ENCODE measurements around the gene REN. TPM values are rescaled to one million over a fixed set of nuclear protein-coding genes. Genes with fewer than 3 reads are reported as not detected.

REN gene
- total RNA-seq, 1 donor from 2014 or later, result not detected

- H3K36me3 ChIP-seq, result no peaks in the 10 kb centered on the region
- no peaks in the 10 kb centered on the region for H3K27me3 ChIP-seq
- H3K4me3 ChIP-seq, result no peak overlapping the region
- intact Hi-C loops (cut with DNase I), result no loop called here
- H3K4me1 ChIP-seq, result no peaks in the 10 kb centered on the region
- no peak overlapping the region for H3K27ac ChIP-seq
- H3K9me3 ChIP-seq, result no peaks in the 10 kb centered on the region
- no peak for DNase-seq (ENCODE audit: low spot score in 2 of 2)
- TF ChIP-seq, protein P1, sequence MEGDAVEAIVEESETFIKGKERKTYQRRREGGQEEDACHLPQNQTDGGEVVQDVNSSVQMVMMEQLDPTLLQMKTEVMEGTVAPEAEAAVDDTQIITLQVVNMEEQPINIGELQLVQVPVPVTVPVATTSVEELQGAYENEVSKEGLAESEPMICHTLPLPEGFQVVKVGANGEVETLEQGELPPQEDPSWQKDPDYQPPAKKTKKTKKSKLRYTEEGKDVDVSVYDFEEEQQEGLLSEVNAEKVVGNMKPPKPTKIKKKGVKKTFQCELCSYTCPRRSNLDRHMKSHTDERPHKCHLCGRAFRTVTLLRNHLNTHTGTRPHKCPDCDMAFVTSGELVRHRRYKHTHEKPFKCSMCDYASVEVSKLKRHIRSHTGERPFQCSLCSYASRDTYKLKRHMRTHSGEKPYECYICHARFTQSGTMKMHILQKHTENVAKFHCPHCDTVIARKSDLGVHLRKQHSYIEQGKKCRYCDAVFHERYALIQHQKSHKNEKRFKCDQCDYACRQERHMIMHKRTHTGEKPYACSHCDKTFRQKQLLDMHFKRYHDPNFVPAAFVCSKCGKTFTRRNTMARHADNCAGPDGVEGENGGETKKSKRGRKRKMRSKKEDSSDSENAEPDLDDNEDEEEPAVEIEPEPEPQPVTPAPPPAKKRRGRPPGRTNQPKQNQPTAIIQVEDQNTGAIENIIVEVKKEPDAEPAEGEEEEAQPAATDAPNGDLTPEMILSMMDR (IDR thresholded peaks at IDR 0.05), result no peak
Measured at GRCh38 chr1:204194771-204195170, 28.6 kb upstream of the REN start.

DNA sequence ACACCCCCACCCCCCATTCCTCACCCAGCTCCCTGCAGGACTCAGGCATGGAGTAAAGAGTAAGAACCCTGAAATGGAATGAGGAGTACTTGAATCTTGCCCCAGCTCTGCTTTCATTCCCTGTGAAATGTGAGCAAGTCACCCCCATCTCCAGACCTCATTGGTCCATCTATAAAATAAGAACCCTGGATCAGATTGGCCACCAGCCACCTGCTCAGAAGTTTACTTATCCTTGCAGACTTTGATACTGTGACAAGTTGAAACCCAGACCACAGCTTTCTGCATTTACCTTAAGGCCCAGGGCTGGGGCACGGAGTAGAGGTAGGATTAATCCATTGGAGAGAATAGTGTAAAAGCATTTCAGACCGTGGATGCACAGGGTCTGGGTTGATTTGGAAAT is 27.9 kb upstream of the REN start:
- Histone ChIP-seq H3K36me3 (no peaks in the 10 kb centered on the region), H3K27me3 (no peaks in the 10 kb centered on the region), H3K4me3 (no peak overlapping the region), H3K27ac (no peak overlapping the region), H3K9me3 (no peaks in the 10 kb centered on the region), H3K4me1 (no peaks in the 10 kb centered on the region)
- intact Hi-C loops (cut with DNase I), result no loop called here
- TF ChIP-seq, protein P1 (IDR thresholded peaks at IDR 0.05), result no peak
- DNase-seq (ENCODE audit: low spot score in 2 of 2), result no peak

GRCh38 chr1:204192589-204193352 is 26.6 kb upstream of the REN start:
- intact Hi-C loops (cut with DNase I), result no loop called here
- TF ChIP-seq, protein P1 (IDR thresholded peaks at IDR 0.05), result no peak
- no peak overlapping the region for H3K27ac ChIP-seq
- no peaks in the 10 kb centered on the region for H3K9me3 ChIP-seq
- H3K4me3 ChIP-seq, result no peak overlapping the region
- no peaks in the 10 kb centered on the region for H3K4me1 ChIP-seq
- H3K27me3 ChIP-seq, result no peaks in the 10 kb centered on the region
- no peak for DNase-seq (ENCODE audit: low spot score in 2 of 2)
- H3K36me3 ChIP-seq, result no peaks in the 10 kb centered on the region

GRCh38 chr1:204192046-204192445 is 25.9 kb upstream of the REN start:
- Histone ChIP-seq H3K27me3 (no peaks in the 10 kb centered on the region), H3K9me3 (no peaks in the 10 kb centered on the region), H3K4me3 (no peak overlapping the region), H3K27ac (no peak overlapping the region), H3K36me3 (no peaks in the 10 kb centered on the region), H3K4me1 (no peaks in the 10 kb centered on the region)
- intact Hi-C loops (cut with DNase I), result no loop called here
- TF ChIP-seq, protein P1 (IDR thresholded peaks at IDR 0.05), result no peak
- no peak for DNase-seq (ENCODE audit: low spot score in 2 of 2)

DNA sequence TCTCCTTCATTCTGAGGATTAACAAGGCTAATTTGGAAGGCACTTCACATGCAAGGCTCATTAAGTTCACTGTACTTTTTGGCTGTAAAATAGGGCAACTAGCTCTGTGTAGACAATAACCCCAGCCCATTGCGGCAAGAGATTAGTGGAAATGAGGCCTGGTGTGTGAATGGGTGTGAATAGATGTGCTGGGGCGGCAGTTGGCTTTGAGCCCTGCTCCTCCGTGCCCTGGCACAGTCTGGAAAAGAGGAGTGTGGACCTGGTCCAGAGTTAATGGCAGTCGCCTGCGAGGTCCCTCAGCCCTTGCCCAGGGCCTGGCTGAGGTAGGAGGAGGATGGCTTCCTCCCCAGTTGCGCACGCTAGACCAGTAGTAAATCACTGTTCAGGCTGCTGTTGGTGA is 25.3 kb upstream of the REN start:
- no peak overlapping the region for H3K4me3 ChIP-seq
- no peaks in the 10 kb centered on the region for H3K27me3 ChIP-seq
- H3K27ac ChIP-seq, result no peak overlapping the region
- intact Hi-C loops (cut with DNase I), result no loop called here
- no peaks in the 10 kb centered on the region for H3K4me1 ChIP-seq
- H3K36me3 ChIP-seq, result no peaks in the 10 kb centered on the region
- TF ChIP-seq, protein P1 (IDR thresholded peaks at IDR 0.05), result no peak
- H3K9me3 ChIP-seq, result no peaks in the 10 kb centered on the region
- DNase-seq (ENCODE audit: low spot score in 2 of 2), result no peak
